Gastrocnemius medialis (tissue), 4 donors: Measurements from ENCODE around the gene SPATA24.

Experiments
- POLR2A ChIP-seq, 2 donors: fragments of 450-650 bp; IDR thresholded peaks; one replicate each; pipeline ENCODE4 v1.6.1; 2017; ENCODE audit warnings: antibody characterized with exemption in 2 of 2, mild to moderate bottlenecking in 2 of 2, moderate library complexity in 2 of 2
- TF ChIP-seq, protein P1 (sequence below), 5 experiments: fragments of 450-650 bp in 3 of 5; fragments of 200-600 bp in 2 of 5; sonication (generic) in 2 of 5; IDR thresholded peaks in 4 of 5; conservative IDR thresholded peaks in 1 of 5; 1 replicate in 4 of 5; 2 replicates in 1 of 5; pipeline ENCODE4 v1.5.1; 2016 to 2019; ENCODE audit warnings: antibody characterized with exemption in 5 of 5, mild to moderate bottlenecking in 3 of 5, moderate library complexity in 3 of 5

DNA sequence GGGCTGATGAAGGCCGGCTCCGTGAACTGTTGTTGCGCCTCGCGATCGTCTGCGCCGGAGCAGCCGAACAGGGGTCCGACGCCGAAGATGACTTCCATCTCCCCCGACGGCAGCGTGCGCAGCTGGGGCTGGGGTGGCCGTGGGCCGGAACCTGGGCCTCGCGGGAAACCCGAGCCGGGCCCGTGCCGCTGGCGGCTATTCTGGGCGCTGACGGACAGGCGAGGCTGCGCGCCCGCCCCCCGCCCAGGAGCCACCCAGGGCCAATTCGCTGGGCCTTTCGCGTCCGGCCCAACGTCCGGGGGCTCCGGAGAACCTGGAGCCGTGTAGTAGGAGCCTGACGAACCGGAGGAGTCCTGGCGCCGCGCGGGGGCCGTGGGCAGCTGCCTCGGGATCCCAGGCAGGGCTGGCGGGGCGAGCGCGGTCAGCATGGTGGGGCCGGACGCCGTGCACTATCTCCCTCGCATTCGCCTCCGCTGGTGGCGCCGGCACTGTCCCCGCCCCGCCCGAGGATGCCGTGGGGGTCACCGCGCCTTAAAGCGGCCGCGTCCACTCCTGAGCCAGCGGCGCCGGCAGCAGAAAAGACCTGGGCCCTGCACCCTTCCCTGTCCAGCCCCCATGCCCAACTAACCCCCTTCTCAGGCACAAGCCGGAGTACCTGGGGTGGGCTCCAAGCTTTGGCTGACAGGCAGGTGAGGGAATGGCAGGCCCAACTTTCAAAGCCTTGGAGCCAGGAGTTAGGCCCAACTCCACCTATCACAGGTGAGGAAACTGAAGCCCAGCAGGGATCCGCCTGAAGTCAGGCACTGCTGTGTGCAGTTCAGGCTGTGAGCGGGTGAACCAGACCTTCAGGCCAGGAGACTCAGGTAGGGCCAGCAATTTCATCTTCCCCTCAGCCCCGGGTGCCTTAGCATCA, 9.0 kb downstream of the SPATA24 start, which contains the start of gene PROB1:
- TF ChIP-seq, protein P1, sequence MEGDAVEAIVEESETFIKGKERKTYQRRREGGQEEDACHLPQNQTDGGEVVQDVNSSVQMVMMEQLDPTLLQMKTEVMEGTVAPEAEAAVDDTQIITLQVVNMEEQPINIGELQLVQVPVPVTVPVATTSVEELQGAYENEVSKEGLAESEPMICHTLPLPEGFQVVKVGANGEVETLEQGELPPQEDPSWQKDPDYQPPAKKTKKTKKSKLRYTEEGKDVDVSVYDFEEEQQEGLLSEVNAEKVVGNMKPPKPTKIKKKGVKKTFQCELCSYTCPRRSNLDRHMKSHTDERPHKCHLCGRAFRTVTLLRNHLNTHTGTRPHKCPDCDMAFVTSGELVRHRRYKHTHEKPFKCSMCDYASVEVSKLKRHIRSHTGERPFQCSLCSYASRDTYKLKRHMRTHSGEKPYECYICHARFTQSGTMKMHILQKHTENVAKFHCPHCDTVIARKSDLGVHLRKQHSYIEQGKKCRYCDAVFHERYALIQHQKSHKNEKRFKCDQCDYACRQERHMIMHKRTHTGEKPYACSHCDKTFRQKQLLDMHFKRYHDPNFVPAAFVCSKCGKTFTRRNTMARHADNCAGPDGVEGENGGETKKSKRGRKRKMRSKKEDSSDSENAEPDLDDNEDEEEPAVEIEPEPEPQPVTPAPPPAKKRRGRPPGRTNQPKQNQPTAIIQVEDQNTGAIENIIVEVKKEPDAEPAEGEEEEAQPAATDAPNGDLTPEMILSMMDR (IDR thresholded peaks at IDR 0.05 in 4 of 5, conservative IDR thresholded peaks at IDR 0.05 in 1 of 5) = no peak
- peak; percentile 89 to 90 for TF ChIP-seq POLR2A (IDR thresholded peaks at IDR 0.05)
